Breast epithelium (tissue), 4 donors: Measurements from ENCODE around the gene ARHGAP9. TPM values are rescaled to one million over a fixed set of nuclear protein-coding genes. Genes with fewer than 3 reads are reported as not detected.

ENCODE experiments used
- DNase-seq, 2 donors: peaks; one replicate each; pipeline ENCODE4 v3.0.0-alpha.2; 2019; ENCODE audit warnings: low spot score in 2 of 2
- H3K27ac ChIP-seq, 2 donors: fragments of 200-600 bp; sonication (generic) in 1 of 2; one replicate each; pipeline ENCODE4 v1.5.1; 2016 to 2019; ENCODE audit warnings: mild to moderate bottlenecking in 1 of 2
- H3K27me3 ChIP-seq, 2 donors: fragments of 200-600 bp; sonication (generic) in 1 of 2; one replicate each; pipeline versions ENCODE4 v1.5.1 to v1.6.0; 2017 to 2019; ENCODE audit warnings: control low read depth in 1 of 2, mild to moderate bottlenecking in 1 of 2
- H3K36me3 ChIP-seq: fragments of 200-600 bp; one replicate; pipeline ENCODE4 v1.5.1; 2019
- H3K4me1 ChIP-seq, 2 donors: fragments of 200-600 bp; sonication (generic); one replicate each; pipeline ENCODE4 v1.5.1; 2016 to 2019; ENCODE audit warnings: control low read depth in 1 of 2
- H3K4me3 ChIP-seq, 3 donors: fragments of 200-600 bp; sonication (generic); 1 replicate in 2 of 3; 2 replicates in 1 of 3; pipeline ENCODE4 v1.5.1; 2016 to 2019; ENCODE audit warnings: mild to moderate bottlenecking in 3 of 3, moderate library complexity in 2 of 3
- H3K9me3 ChIP-seq, 2 donors: fragments of 200-600 bp; sonication (generic) in 1 of 2; one replicate each; pipeline ENCODE4 v1.5.1; 2016 to 2019; ENCODE audit warnings: control low read depth in 1 of 2
- CTCF ChIP-seq, 3 donors: fragments of 450-650 bp; IDR thresholded peaks; one replicate each; pipeline ENCODE4 v1.5.1; 2016 to 2017; ENCODE audit warnings: antibody characterized with exemption in 3 of 3, mild to moderate bottlenecking in 3 of 3, moderate library complexity in 3 of 3
- POLR2A ChIP-seq: fragments of 450-650 bp; IDR thresholded peaks from one replicate; pipeline ENCODE4 v1.6.1; 2016; ENCODE audit warnings: antibody characterized with exemption, mild to moderate bottlenecking, moderate library complexity
- POLR2AphosphoS5 ChIP-seq, 3 donors: sonication (generic); formaldehyde crosslinking; IDR thresholded peaks; one replicate each; pipeline ENCODE4 v1.6.1; 2017; ENCODE audit warnings: antibody characterized with exemption in 3 of 3
- intact Hi-C: fragments of 100-400 bp; cut with DNase I; formaldehyde crosslinking; loops from one replicate; pipeline ENCODE4 v1.15.1; 2023; ENCODE audit warnings: low total_unique reads
- total RNA-seq, 3 donors: library from RNA; depleted of rRNA; stranded (reverse); fragments of >200 nt; gene quantifications; one replicate each; pipeline ENCODE4 v1.1.0, GENCODE V29; 2016

The ARHGAP9 gene
- total RNA-seq, 3 donors from 2014 or later = 10.8 to 16.6 (median 11.1) TPM

- no peak for DNase-seq
- no peaks in the 10 kb centered on the region for H3K4me1 ChIP-seq
- H3K4me3 ChIP-seq = no peak overlapping the region
- intact Hi-C loops = no loop called here
- H3K27me3 ChIP-seq = no peaks in the 10 kb centered on the region
- no peaks in the 10 kb centered on the region for H3K36me3 ChIP-seq
- TF ChIP-seq POLR2A = no peak
- TF ChIP-seq CTCF (IDR thresholded peaks at IDR 0.05) = no peak
- TF ChIP-seq POLR2AphosphoS5 (IDR thresholded peaks at IDR 0.05) = no peak
- H3K27ac ChIP-seq = no peak overlapping the region
- no peaks in the 10 kb centered on the region for H3K9me3 ChIP-seq
Measured at GRCh38 chr12:57439762-57440266, 39.9 kb downstream of the ARHGAP9 start.

- intact Hi-C loops = no loop called here
- Histone ChIP-seq H3K4me3 (no peak overlapping the region), H3K36me3 (no peaks in the 10 kb centered on the region), H3K4me1 (no peaks in the 10 kb centered on the region), H3K27ac (no peak overlapping the region), H3K27me3 (no peaks in the 10 kb centered on the region), H3K9me3 (no peaks in the 10 kb centered on the region)
- DNase-seq = no peak
- no peak for TF ChIP-seq CTCF (IDR thresholded peaks at IDR 0.05)
- no peak for TF ChIP-seq POLR2A
- no peak for TF ChIP-seq POLR2AphosphoS5 (IDR thresholded peaks at IDR 0.05)
Measured at GRCh38 chr12:57438400-57438799, 41.3 kb downstream of the ARHGAP9 start.

- no peak for DNase-seq
- H3K4me1 ChIP-seq = no peaks in the 10 kb centered on the region
- H3K36me3 ChIP-seq = no peaks in the 10 kb centered on the region
- no peak for TF ChIP-seq POLR2AphosphoS5 (IDR thresholded peaks at IDR 0.05)
- no peak for TF ChIP-seq POLR2A
- TF ChIP-seq CTCF (IDR thresholded peaks at IDR 0.05) = no peak
- H3K27ac ChIP-seq = no peak overlapping the region
- intact Hi-C loops = no loop called here
- H3K9me3 ChIP-seq = no peaks in the 10 kb centered on the region
- H3K4me3 ChIP-seq = no peak overlapping the region
- no peaks in the 10 kb centered on the region for H3K27me3 ChIP-seq
Measured at GRCh38 chr12:57435293-57435692, 44.4 kb downstream of the ARHGAP9 start.

- Histone ChIP-seq H3K4me3 (no peak within 1 kb of the TSS), H3K9me3 (no peaks in the 10 kb centered on the region), H3K36me3 (no peaks in the 10 kb centered on the region), H3K4me1 (peaks cover 0 to 2% of the 10 kb centered on the region in 2 donors), H3K27ac (no peak within 1 kb of the TSS), H3K27me3 (no peaks in the 10 kb centered on the region)
- DNase-seq = no peak
- TF ChIP-seq POLR2A (no peak), CTCF (IDR thresholded peaks at IDR 0.05) (no peak), POLR2AphosphoS5 (IDR thresholded peaks at IDR 0.05) (no peak)
- intact Hi-C loops = no loop called here
Measured at GRCh38 chr12:57434517-57435223, 45.0 kb downstream of the ARHGAP9 start, which contains the start of gene INHBC. TSS of gene INHBC (plus strand) at chr12:57434784. CDS start at chr12:57434887, 103 bp downstream.

- Histone ChIP-seq H3K4me3 (no peak overlapping the region), H3K36me3 (no peaks in the 10 kb centered on the region), H3K27ac (no peak overlapping the region), H3K9me3 (no peaks in the 10 kb centered on the region), H3K27me3 (no peaks in the 10 kb centered on the region), H3K4me1 (peaks cover 0 to 8% of the 10 kb centered on the region in 2 donors)
- TF ChIP-seq CTCF (IDR thresholded peaks at IDR 0.05) = no peak
- DNase-seq = no peak
- intact Hi-C loops = no loop called here
Measured at GRCh38 chr12:57433370-57433769, 46.3 kb downstream of the ARHGAP9 start.
